HG02884 (cell line): ENCODE measurements around the gene CERS1.

Experiments used
- ATAC-seq: cut with Tn5 transposase; IDR thresholded peaks from one replicate; pipeline ENCODE4 v1.9.1; 2021; ENCODE audit warnings: mild to moderate bottlenecking, moderate library complexity; ENCODE audit not compliant: unreplicated experiment

Gene CERS1

DNA sequence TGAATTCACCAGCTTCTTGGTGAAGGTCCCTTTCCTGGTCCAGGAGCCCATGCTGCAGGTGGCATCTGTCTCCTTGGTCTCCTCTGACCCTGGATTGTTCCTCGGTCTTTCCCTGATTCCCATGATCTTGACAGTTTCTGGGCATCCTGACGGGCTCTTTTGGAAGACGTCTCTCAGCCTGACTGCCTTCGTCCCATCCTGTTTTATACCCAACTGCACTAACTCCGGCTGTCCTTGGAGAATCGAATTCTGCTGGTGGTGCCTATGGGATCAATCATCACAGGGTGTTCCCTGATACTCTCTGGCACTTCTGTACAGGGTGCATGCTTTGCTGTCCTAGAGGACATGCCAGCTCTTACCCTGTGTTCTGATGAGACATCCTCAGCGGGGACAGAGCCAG is 19.1 kb downstream of the CERS1 start:
- no peak for ATAC-seq

DNA sequence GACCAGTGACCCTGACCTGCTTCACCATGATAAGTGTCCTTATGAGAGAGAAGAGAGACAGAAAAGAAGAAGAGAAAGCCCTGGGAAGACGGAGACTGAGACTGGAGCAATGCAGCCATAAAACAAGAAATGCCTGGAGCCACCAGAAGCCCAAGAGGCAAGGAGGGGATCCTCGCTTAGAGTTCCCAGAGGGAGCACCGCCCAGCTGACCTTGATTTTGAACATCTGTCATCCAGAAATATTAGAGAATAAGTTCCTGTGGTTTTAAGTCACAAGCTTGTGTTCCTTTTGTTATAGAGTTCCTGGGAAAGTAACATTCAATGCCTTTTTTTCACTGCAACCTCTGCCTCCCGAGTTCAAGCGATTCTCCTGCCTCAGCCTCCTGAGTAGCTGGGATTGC is 20.2 kb downstream of the CERS1 start:
- no peak for ATAC-seq

DNA sequence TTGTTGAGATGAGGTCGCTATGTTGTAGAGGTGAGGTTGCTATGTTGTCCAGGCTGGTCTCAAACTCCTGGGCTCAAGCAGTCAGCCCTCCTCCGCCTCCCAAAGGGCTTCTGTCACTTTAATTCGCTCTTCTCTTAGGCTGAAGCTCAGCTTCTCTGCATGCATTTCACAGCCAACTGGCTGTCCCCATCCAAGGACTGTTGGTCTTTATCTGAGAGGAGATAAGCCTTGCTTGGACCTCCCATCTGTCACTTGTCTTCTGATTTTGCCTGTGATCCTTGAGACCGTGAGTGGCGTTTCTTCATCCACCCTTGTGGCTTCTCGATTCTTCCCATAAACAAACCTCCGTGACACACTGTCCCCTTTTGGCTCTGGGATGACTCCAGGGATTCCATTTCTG is 24.4 kb downstream of the CERS1 start:
- no peak for ATAC-seq

DNA sequence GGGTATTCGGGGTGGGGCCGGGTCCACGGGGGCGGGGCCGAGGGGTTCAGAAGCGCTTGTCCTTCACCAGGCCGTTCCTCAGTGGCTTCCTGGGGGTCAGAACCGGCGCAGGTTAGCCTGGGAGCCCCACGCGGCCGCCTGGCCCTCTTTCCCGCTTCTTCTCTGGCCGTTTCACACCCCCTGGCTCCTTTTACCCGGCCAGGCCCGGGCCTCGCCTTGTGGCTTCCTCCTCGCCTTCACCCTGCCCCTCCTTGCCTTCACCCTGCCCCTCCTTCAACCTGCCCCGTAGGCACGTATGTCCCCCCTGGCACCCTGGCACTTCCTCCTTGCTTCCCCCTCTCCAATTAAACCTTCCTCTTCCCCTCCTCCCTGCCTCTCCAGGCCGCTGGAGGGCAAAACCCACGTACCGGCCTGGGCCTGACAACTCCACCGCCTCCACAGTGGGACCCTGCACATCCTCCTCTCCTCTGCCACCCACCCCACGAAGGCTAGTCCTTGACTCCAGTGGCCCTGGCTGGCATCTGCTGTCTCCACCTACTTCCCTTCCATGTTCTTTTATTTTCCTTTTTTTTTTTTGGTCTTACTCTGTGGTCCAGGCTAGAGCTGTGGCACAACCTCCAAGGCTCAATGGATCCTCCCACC is 25.3 kb downstream of the CERS1 start:
- no peak for ATAC-seq

DNA sequence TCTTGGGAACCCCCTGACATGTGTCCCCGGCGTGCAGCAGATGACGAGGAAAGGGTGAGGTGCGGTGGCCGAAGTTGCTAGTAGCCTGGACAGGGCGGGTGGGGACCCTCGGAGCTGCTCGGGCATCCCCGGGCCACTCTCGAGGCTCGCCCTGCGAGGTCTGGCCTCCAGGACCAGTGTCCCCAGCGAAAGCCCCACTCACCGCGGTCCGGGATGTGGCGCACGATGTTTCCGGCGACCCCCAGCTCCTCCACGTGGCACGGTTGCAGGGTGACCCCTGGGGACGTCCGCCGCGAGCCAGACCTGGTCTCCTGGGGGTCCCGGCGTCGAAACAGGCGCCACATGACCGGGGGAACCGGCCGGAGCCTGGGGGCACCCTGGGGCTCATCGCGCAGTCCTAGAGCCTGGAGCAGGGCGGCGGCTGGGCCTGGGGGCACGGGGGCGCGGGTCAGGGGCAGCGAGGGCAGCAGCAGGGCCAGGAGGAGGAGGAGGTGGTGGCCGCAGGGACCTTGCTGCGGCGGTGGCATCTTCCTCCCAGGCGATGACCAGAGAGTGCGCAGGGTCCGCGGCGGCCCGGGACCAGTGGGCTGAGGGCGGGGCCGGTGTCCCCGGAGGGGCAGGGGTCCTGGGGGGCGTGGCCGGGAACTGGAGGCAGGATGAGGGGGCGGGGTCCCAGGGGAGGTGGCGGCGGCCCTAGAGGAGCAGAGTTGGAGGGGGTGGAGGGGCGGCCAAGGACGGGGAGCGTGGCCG is 26.0 kb downstream of the CERS1 start:
- ATAC-seq = no peak

DNA sequence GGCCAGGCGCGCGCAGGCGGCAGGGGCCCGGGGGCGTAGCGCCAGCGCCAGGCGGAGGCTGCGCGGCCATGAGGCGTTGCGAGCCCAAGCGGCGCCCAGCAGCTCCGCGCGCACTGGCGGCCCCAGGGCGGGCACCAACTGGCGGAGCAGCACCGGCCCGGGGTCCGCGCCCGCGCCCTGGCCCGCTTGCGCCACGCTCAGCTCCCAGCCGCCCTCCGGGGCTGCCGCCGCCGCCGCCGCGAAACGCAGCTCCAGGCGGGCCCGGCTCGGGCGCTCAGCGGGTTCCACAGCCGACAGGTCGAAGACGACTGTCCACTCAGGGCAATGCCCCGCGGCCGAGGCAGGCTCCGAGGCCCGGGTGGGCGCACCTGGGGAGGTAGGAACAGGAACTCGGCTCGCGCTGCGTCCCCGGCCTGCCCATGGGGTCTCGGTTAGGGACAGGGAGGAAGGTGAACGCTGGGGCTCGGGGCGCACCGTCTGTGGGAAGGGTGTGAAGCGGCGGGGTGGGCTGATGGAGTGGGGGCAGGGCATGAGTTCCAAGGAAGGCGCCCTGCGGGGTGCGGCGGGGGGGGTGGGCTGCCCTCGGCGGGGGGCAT is 26.8 kb downstream of the CERS1 start:
- ATAC-seq = no peak

DNA sequence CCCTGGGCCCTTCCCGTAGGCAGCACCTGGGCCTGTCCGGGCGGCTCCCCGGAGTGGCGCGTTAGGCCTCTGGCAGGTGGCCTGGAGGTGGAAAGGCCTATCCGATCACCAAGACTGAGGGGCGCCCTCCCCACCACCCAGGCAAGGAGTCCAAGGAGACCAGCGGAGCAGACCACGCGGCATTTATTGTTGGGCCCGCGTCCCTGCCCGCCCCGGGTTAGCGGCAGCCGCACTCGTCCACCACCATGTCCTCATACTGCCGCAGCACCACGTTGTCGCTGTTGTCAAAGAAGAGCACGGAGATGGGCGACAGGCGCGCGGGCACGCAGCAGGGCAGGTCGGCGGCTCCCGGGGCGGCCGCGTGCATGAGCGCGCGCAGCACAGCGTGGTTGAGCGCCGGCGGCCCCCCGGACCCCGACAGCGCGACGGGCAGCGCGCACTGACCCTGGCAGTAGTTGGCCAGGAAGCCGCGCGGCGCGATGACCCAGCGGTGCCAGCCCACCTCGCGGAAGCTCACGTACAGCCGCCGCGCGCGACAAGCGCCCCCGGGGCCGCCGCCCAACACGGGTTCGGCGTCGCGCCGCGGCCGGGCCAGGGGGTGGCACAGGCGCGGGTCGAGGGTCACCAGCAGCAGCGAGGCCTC is 27.5 kb downstream of the CERS1 start:
- no peak for ATAC-seq

DNA sequence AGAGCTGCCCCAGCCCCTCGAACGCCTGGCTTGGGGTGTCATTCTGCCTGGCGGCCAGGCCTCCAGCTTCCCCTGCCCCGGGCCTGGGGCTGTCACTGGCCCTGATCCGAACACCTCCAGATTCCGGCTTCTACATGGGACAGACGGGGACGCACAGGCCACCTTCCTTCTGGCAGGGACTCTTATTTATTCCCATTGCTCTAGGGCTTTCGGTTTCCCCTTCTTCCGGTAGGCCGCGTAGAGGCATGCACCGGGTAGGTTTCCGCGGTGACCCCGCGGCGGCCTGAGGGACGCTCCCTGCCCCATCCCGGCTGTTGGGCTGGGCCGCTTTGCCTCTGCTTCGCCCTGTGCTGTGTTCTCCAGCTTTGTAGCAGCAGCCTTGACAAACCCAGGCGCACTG is 28.2 kb downstream of the CERS1 start:
- ATAC-seq = no peak

DNA sequence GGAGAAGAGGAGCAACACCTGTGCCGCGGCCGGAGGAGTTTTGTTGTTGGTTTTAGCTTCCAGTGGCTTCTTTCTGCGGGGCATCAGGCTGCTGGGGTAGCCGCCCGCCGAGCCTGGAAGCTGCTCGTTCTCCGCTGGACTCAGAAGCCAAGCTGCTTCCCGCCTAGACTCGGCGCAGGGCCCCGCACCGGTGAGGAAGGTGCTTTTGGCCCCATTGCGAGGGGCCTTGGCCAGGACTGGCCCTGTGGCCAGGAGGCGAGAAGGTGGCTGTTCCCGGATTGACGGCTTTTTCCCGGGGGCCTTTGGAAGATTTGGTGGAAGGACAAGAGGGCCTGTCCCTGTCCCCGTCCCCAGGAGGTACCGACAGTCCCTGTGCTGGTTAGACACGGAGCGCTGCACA is 28.8 kb downstream of the CERS1 start:
- ATAC-seq = no peak

DNA sequence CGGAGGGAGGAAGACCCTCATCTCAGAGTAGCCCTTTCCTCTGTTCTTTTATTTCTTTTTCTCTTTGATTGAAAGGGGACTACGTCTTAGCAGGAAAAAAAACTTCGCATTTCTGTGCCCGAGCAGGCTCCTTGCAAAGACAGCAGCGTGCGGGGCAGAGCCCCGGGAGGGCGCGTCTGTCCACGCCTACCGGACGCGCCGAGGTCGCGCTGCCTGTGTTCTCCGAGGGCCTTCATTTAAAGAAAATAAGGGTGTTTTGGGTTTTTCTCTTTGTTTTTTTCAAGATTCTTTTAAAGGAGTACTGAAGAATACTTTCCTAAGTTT is 29.2 kb downstream of the CERS1 start:
- ATAC-seq = no peak

DNA sequence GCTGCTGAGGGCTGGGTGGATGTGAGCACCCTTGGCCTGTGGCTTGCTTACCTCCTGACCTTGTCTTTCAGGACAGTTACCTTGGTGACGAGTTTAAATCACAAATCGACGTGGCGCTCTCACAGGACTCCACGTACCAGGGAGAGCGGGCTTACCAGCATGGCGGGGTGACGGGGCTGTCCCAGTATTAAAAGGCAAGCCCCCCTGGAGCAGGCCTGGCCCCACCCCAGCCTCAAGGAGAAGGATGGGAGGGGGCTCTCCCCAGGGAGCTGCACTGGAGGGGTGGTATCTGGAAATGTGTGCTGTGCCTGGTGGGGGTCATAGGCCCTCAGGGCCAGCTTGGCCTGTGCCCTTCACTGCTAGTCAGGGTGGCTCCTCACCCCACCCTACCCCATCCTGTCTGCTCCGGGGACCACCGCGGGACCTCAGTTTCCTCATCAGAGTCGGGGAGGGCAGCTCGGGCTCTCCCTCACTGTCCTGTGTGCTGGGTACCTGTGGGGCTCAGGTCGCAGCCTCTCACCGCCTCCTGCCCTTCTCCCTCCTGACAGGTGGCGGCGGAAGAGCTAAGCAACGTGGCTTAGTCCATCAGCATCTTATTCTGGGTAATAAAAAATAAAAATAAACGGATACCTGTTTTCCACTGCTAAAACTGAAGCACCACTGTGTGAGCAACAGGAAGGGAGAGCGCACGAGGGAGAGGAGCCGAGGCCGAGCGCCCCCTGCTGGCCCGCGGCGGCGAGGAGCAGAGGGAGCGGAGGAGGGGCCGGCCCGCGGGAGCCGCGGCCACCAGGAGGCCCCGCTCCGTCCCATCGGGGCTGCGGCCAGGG is 29.8 kb downstream of the CERS1 start:
- ATAC-seq = no peak

DNA sequence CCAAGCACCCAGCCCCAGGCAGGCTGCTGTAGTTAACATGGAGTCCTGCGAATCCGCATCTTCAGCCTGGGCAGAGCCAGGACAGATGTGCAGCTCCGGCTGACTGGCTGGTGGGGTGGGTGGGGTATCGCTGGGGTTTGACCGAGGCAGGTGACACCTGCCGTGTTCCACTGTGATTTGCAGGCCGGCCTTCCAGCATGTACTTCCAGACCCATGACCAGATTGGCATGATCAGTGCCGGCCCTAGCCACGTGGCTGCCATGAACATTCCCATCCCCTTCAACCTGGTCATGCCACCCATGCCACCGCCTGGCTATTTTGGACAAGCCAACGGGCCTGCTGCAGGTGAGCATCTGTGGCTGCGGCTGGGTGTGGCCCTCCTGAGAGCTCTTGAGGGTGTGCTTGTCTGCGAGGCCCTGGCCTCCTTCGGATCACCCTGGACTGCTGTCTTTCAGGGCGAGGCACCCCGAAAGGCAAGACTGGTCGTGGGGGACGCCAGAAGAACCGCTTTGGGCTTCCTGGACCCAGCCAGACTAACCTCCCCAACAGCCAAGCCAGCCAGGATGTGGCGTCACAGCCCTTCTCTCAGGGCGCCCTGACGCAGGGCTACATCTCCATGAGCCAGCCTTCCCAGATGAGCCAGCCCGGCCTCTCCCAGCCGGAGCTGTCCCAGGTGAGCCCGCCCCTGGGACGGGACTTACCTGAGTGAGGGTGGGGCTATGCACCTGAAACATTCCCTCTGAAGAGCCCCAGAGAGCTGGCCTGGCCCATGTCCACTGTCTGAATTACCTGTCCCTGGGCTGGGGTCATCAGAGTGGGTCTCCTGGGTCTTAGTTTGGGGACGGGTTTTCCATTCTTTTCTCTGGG is 30.6 kb downstream of the CERS1 start:
- no peak for ATAC-seq

DNA sequence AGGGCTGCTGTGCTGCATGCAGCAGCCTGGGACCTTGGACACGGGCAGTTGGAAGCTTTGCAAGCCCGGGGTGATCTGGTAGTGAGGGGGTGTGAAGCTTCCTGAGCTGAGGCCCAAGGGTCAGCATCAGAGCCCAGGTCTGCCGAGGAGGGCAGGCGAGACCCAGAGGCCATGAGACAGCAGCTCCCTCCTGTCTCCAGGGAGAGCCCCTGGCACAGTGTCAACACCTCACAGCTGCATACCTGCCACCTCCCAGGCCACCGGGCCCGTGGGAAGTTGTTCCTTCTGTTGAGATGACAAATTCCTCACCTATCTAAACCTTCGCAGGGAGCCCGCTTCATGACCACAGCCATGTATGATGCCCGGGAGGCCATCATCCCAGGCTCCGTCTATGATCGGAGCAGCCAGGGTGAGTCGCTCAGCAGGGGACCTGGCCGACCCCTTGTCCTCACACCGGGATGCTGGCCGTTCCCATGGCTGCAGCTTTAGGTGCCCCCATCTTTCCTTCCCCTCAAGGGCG is 32.1 kb downstream of the CERS1 start:
- ATAC-seq = no peak

DNA sequence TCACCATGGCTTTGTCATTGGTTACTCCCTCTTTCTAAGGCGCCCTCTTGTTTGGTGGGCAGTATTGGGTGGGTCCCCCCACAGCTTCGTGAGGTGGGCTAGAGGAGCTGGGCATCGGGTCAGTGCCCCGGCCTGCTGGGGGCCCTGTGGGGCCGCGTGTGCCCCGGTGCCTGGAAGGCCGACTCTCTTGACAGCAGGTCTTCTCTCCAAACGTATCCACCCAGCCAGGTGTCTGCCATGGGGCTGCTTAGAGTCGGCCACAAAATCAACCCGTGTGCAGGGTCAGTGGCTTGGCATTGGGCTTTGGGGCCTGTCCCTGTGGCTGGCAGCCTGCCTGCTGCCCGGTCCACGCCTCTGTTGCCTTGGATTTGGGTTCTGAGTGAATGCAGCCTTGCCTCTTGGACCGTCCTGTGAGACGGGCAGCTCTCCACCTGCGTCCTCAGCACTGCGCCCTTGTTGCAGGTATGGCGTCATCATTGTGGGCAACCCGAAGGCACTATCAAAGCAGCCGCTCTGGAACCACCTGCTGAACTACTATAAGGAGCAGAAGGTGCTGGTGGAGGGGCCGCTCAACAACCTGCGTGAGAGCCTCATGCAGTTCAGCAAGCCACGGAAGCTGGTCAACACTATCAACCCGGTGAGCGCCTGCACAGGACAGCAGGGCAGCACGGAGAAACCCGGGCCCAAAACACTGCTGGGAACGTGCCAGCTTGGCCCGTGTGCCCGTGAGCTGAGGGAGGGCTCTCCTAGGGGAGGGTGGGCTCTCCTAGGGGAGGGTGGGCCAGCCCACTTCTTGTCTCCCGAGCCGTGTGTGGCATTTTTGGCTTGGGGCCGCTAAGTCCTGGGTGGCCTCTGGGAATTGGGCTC is 32.7 kb downstream of the CERS1 start:
- ATAC-seq = no peak

DNA sequence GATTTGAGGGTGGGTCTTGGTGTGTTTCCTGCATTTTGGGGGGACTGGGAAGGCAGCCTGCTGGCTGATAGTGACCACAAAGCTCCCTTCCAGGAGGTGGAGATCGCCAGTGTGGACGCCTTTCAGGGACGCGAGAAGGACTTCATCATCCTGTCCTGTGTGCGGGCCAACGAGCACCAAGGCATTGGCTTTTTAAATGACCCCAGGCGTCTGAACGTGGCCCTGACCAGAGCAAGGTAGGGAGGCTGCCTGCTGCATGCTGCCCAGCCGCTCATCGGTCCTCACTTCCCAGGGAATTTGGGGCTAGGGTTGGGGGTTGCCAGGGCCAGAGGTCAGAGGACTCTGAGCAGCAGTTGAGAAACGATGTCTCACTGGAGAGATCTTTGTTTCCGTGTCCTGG is 34.0 kb downstream of the CERS1 start:
- ATAC-seq = no peak

DNA sequence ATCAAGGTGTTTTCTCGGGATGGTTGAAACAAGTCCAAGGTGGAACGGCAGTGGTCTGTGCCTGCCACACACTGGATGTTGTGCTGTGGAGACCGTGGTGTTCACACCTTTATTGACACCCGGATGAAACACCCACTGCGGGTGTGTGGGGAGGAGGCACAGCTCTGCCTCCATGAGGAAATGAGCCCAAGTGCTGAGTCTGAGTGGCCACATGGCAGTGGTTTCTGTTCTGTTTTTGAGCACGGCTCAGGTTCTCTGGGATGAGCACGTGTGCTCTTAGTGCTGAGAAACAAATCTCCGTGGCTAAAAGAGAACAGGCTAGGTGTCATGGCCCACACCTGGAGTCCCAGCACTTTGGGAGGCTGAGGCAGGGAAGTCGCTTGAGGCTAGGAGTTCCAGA is 34.7 kb downstream of the CERS1 start:
- no peak for ATAC-seq

DNA sequence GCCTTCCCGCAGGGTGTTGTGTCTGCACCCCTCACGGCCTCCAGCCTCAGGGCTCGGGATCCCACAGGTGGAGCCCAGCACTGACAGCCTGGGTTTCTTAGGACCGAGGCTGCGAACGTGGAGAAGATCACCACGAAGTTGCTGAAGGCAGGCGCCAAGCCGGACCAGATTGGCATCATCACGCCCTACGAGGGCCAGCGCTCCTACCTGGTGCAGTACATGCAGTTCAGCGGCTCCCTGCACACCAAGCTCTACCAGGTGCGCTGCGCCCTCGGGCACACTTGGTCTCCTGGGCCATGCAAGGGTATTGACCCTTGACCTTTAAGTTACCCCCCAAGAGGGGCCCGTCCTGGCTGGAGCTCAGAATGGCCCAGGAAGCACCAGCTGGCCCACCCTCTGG is 35.2 kb downstream of the CERS1 start:
- ATAC-seq = no peak

DNA sequence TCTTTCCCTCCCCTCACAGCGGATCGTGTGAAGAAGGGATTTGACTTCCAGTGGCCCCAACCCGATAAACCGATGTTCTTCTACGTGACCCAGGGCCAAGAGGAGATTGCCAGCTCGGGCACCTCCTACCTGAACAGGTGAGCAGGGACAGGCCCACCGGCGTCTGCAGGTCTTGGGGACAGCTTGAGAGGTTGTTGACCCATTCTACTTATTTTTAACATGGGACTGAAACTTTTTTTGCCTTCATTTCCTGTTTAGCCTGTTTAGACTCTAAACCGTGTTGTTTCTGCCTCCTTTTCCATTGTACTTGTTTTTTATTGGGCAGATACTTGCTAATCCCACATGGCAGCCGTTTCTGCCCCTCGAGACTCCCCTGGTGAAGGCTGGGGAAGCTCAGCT is 35.7 kb downstream of the CERS1 start:
- ATAC-seq = no peak

DNA sequence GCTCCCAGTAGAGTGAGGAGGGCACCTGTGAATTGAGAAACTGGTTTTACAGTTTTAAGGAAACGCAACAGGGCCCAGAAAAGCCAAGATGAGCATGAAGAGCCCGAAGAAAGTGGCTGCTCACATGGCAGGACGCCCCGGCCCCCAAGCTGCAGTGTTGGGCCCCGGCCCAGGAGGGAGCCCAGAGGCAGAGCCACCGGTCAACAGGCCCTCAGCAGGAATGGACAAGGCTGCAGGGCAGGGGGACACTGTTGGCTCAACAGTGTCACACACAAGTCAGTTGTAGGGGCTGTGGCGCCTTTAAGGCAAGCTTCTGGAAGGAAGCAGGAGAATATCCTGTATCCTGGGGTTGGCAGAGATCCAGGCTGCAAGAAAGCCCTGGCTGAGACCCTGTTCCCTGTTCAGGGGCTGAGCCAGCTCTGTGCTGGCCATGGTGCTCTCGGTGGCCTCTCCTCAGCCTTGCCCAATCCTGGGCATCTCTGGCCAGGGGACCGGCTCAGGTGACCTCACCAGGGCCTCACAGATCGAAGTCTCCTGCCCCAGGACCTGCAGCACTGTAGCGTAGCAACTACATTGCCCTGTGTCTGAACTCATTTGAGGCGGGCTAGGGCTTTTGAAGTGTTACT is 36.2 kb downstream of the CERS1 start:
- ATAC-seq = no peak
